ENCODE results near the gene ADCY10.

DNA sequence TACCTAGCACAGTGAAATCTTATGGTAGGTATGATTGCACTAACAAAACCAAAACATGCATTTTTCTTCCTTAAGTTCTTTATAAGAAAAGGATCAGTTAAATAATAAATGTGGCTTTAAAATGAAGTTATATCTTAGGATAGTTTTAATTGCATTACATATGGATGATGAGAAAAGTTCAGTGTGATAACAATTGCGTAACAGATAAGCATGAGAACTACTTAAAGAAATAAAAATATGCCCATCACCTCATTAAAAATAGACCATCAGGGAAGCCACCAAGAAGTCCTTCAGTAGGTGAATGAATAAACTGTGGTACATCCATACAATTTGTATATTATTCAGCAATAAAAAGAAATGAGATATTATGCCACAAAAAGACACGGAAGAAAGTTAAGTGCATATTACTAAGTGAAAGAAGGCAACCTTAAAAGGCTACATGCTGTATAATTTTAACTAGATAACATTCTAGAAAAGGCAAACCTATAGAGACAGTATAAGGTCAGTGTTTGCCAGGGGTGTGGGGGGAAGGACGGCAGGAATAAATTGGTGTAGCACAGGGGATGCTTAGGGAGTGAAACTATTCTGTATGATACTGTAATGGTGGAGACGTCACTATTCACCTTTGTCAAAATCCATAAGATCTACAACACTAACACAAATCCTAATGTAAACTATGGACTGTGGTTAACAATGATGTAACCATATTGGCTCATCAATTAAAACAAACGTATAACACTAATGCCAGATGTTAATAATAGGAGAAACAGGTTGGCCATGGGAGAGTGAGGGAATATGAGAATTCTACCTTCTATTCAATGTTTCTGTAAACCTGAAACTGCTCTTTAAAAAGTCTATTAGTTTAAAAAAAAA, 149.2 kb downstream of the ADCY10 start:
- TF ChIP-seq CTCF (conservative IDR thresholded peaks at IDR 0.05) (no peak), EZH2 (IDR thresholded peaks at IDR 0.05; ENCODE audit: low read depth) (no peak)
